ENCODE results near the gene SULT1E1. TPM values are rescaled to one million over a fixed set of nuclear protein-coding genes. Genes with fewer than 3 reads are reported as not detected.

The SULT1E1 gene, protein sequence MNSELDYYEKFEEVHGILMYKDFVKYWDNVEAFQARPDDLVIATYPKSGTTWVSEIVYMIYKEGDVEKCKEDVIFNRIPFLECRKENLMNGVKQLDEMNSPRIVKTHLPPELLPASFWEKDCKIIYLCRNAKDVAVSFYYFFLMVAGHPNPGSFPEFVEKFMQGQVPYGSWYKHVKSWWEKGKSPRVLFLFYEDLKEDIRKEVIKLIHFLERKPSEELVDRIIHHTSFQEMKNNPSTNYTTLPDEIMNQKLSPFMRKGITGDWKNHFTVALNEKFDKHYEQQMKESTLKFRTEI
- under 1 TPM in 2 of 3 donors, not detected in 1; 0.59 to 0.66 TPM for total RNA-seq

DNA sequence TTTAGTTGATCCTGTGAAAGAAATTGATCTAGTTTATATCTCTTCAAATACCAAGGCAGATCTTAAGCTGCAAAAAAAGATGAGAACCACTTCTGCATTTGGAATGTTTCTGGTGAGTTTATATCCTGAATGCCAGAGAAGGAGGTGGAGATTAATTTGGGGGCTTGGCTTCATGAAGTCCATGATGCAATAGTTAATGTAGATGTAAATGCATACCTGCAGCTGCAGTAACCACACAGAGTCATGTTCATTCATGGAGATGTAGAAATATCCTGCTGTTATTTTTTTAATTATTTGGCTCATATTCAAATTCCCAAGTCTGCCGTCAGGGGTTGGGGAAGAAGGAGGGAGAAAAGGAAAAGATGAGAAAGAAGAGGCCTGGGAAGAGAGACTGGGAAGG, at the start of gene SULT1E1:
Gene SULT1E1, minus strand, starts transcription at position 94 of the 400 bp plus-strand sequence. CDS start 2,501 bp downstream, outside the sequence.
- no peak for DNase-seq (ENCODE audit: low spot score in 2 of 2)
- no peaks in the 10 kb centered on the region for H3K4me1 ChIP-seq
- no peaks in the 10 kb centered on the region for H3K36me3 ChIP-seq
- no peak within 1 kb of the TSS for H3K27ac ChIP-seq
- no peak within 1 kb of the TSS for H3K4me3 ChIP-seq
- no peaks in the 10 kb centered on the region for H3K27me3 ChIP-seq
- no peaks in the 10 kb centered on the region for H3K9me3 ChIP-seq
- TF ChIP-seq POLR2AphosphoS5 (IDR thresholded peaks at IDR 0.05) = no peak
- TF ChIP-seq, protein P1, sequence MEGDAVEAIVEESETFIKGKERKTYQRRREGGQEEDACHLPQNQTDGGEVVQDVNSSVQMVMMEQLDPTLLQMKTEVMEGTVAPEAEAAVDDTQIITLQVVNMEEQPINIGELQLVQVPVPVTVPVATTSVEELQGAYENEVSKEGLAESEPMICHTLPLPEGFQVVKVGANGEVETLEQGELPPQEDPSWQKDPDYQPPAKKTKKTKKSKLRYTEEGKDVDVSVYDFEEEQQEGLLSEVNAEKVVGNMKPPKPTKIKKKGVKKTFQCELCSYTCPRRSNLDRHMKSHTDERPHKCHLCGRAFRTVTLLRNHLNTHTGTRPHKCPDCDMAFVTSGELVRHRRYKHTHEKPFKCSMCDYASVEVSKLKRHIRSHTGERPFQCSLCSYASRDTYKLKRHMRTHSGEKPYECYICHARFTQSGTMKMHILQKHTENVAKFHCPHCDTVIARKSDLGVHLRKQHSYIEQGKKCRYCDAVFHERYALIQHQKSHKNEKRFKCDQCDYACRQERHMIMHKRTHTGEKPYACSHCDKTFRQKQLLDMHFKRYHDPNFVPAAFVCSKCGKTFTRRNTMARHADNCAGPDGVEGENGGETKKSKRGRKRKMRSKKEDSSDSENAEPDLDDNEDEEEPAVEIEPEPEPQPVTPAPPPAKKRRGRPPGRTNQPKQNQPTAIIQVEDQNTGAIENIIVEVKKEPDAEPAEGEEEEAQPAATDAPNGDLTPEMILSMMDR (IDR thresholded peaks at IDR 0.05) = no peak
- no peak for TF ChIP-seq POLR2A (IDR thresholded peaks at IDR 0.05)
- intact Hi-C loops (cut with DNase I; ENCODE audit: low total_unique reads) = no loop called here

DNA sequence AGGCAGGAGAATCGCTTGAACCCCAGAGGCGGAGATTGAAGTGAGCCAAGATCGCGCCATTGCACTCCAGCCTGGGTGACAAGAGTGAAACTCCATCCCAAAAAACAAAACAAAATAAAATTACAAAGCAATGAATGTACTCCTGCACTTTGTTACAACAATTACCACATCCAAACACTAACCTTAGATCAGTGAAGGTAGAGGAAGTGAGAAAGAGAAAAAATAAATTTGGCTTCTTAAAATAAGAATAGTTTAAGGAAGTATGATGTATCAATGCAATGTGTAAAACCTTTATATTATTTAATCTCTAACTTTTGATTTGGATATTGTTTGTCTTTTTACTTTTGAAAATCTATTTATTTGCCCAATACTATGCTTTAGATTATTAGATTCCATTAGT, 49.2 kb upstream of the SULT1E1 start:
- intact Hi-C loops (cut with DNase I; ENCODE audit: low total_unique reads) = no loop called here
- Histone ChIP-seq H3K36me3 (no peaks in the 10 kb centered on the region), H3K4me1 (no peaks in the 10 kb centered on the region), H3K27ac (no peak overlapping the region), H3K4me3 (no peak overlapping the region), H3K9me3 (peaks cover 0 to 6% of the 10 kb centered on the region in 2 donors), H3K27me3 (no peaks in the 10 kb centered on the region)
- TF ChIP-seq, protein P1 (IDR thresholded peaks at IDR 0.05) = no peak
- no peak for TF ChIP-seq POLR2A (IDR thresholded peaks at IDR 0.05)
- no peak for TF ChIP-seq POLR2AphosphoS5 (IDR thresholded peaks at IDR 0.05)
- no peak for DNase-seq (ENCODE audit: low spot score in 2 of 2)

DNA sequence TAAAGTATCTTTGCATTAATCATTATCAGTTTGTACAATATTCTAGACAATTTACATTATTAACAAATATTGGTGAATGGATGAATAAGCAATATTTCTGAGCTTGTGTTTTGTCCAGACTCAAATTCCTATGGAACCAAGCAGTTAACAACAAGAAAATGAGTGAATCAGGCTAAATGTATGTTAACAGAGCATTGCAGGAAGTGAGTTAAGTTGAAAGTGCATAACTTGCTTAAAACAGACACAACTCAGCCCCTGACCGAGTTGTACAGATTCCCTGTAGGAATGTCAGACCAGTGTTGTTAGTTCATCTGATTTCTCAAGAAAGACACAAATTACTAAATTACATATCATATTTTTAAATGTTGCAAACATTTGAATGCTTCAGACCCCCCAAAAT, 47.2 kb upstream of the SULT1E1 start:
- no peaks in the 10 kb centered on the region for H3K27me3 ChIP-seq
- H3K9me3 ChIP-seq = peaks cover 0 to 6% of the 10 kb centered on the region in 2 donors
- DNase-seq (ENCODE audit: low spot score in 2 of 2) = no peak
- TF ChIP-seq POLR2A (IDR thresholded peaks at IDR 0.05) (no peak), POLR2AphosphoS5 (IDR thresholded peaks at IDR 0.05) (no peak)
- TF ChIP-seq, protein P1 (IDR thresholded peaks at IDR 0.05) = no peak
- H3K36me3 ChIP-seq = no peaks in the 10 kb centered on the region
- intact Hi-C loops (cut with DNase I; ENCODE audit: low total_unique reads) = no loop called here
- H3K4me1 ChIP-seq = no peaks in the 10 kb centered on the region
- H3K27ac ChIP-seq = no peak overlapping the region
- H3K4me3 ChIP-seq = no peak overlapping the region

DNA sequence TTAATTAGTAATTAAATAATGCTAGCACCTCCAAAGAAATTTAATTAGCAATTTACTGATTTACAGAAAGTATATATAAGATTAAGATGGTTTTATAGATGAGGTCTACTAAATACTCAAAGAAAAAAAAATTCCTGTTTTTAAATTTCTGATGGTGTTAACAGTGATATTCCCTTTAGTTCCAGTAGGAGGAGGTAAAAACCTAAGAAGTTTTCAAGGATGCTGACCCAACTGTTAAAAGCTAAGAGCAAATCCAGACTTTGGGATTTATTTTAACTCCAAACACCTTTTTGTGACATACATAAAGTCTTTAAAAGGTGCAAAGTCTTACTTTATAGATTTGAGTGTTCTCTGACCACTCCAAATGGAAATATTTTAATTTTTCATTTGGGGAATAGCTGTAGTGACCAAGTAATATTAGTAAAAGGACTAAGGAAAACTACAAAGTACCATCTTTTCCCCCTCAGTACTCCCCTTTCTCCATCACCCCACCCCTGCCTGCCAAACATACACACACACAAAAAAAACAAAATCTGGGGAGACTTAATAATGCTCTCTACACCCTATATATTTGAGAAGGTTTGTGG, 36.7 kb upstream of the SULT1E1 start:
- H3K4me1 ChIP-seq = no peaks in the 10 kb centered on the region
- no peak overlapping the region for H3K27ac ChIP-seq
- no peaks in the 10 kb centered on the region for H3K9me3 ChIP-seq
- no peaks in the 10 kb centered on the region for H3K27me3 ChIP-seq
- TF ChIP-seq POLR2AphosphoS5 (IDR thresholded peaks at IDR 0.05) (no peak), POLR2A (IDR thresholded peaks at IDR 0.05) (no peak)
- TF ChIP-seq, protein P1 (IDR thresholded peaks at IDR 0.05) = peak in 2 of 3 donors; percentile 17 to 21
- no peak overlapping the region for H3K4me3 ChIP-seq
- intact Hi-C loops (cut with DNase I; ENCODE audit: low total_unique reads) = no loop called here
- DNase-seq (ENCODE audit: low spot score in 2 of 2) = no peak
- H3K36me3 ChIP-seq = no peaks in the 10 kb centered on the region

DNA sequence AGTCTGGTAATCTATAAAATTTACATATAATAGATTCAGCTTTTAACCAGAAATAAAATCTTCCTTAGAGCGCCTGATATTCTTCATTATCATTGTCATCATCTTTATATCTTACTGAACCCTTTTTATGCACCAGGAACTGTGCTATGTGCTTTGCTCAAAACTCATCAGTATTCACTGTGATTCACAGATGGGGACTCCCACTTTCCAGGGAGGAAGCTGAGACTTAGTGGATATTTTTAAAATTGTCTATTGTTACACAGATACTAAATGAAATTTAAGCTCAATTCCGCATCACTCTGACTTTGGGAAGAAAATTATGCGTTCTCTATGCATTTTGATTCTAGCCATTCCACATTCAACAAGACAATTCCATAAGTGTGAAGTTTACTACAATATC, 34.8 kb upstream of the SULT1E1 start:
- Histone ChIP-seq H3K4me3 (no peak overlapping the region), H3K27ac (no peak overlapping the region), H3K36me3 (no peaks in the 10 kb centered on the region), H3K4me1 (no peaks in the 10 kb centered on the region), H3K27me3 (no peaks in the 10 kb centered on the region), H3K9me3 (no peaks in the 10 kb centered on the region)
- DNase-seq (ENCODE audit: low spot score in 2 of 2) = no peak
- intact Hi-C loops (cut with DNase I; ENCODE audit: low total_unique reads) = no loop called here
- TF ChIP-seq POLR2A (IDR thresholded peaks at IDR 0.05) = no peak
- TF ChIP-seq, protein P1 (IDR thresholded peaks at IDR 0.05) = no peak
- TF ChIP-seq POLR2AphosphoS5 (IDR thresholded peaks at IDR 0.05) = no peak

All from breast epithelium (tissue), 4 donors.